Body of pancreas (tissue), 4 donors: ENCODE data around the gene KCNJ6. TPM values are rescaled to one million over a fixed set of nuclear protein-coding genes. Genes with fewer than 3 reads are reported as not detected.

Experiments
- ATAC-seq: fragments of 150-250 bp; one replicate; pipeline ENCODE4 v1.9.1; 2016
- DNase-seq, 4 donors: peaks; one replicate each; pipeline ENCODE4 v3.0.0-alpha.2; 2019
- H3K27ac ChIP-seq, 4 donors: fragments of 200-600 bp; sonication (generic); 1 replicate in 3 of 4; 2 replicates in 1 of 4; pipeline versions ENCODE4 v1.5.1 to v1.6.1; 2016 to 2019; ENCODE audit warnings: mild to moderate bottlenecking in 1 of 4, mixed read lengths in 1 of 4, moderate library complexity in 1 of 4
- H3K27me3 ChIP-seq, 2 donors: fragments of 200-600 bp; sonication (generic); one replicate each; pipeline ENCODE4 v1.6.0; 2016; ENCODE audit warnings: mild to moderate bottlenecking in 1 of 2
- H3K36me3 ChIP-seq, 2 donors: fragments of 200-600 bp; sonication (generic); replicated peaks in 1 of 2; 2 replicates each; pipeline ENCODE4 v1.5.1; 2016; ENCODE audit warnings: low read depth in 2 of 2; ENCODE audit not compliant: insufficient read depth in 1 of 2
- H3K4me1 ChIP-seq: fragments of 200-600 bp; sonication (generic); one replicate; pipeline ENCODE4 v1.6.0; 2016
- H3K4me3 ChIP-seq, 2 donors: fragments of 200-600 bp; sonication (generic); 1 replicate in 1 of 2; 2 replicates in 1 of 2; pipeline ENCODE4 v1.5.1; 2016 to 2019
- H3K9me3 ChIP-seq, 3 donors: fragments of 200-600 bp; sonication (generic); 1 replicate in 2 of 3; 2 replicates in 1 of 3; pipeline ENCODE4 v1.5.1; 2016
- POLR2A ChIP-seq, 3 donors: fragments of 450-650 bp; IDR thresholded peaks; one replicate each; pipeline ENCODE4 v1.6.1; 2016; ENCODE audit warnings: antibody characterized with exemption in 3 of 3, mild to moderate bottlenecking in 2 of 3
- WGBS, 2 donors: methylation state at CpG; one replicate each; pipeline ENCODE4 v1.1.5; 2017; 5-methylcytosine and 5-hydroxymethylcytosine counted together
- intact Hi-C: fragments of 100-400 bp; cut with DNase I; formaldehyde crosslinking; loops from one replicate; pipeline ENCODE4 v1.15.1; 2023
- total RNA-seq, 2 donors: library from RNA; depleted of rRNA; stranded (reverse); fragments of >200 nt; gene quantifications; one replicate each; pipeline ENCODE4 v1.1.0, GENCODE V29; 2016
- TF ChIP-seq, protein P1 (sequence below), 7 experiments: fragments of 450-650 bp in 4 of 7; fragments of 200-600 bp in 3 of 7; sonication (generic) in 3 of 7; IDR thresholded peaks; one replicate each; pipeline ENCODE4 v1.5.1; 2016 to 2019; ENCODE audit warnings: antibody characterized with exemption in 7 of 7

The KCNJ6 gene
- total RNA-seq, 2 donors from 2014 or later = under 0.01 to 0.78 TPM

DNA sequence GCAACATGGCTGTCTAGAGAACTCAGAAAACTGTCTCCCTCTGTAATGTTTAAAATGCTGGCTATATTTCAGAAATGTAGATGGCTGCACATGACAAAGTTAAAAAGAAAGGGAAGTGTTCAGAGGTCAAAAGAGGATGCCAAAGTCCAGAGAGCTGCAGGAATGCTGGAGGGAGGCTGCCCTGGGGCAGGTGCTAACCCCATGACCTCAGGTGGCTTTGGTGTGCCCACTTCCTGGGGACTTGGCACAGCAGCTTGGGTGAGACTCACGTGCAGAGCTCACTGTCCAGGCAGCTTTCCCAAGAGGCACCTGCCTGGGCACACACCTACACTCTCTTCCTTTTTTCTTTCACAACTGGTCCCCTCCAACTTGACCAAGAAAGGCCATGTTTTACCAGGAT lies 256.4 kb downstream of the KCNJ6 start:
- no peaks in the 10 kb centered on the region for H3K9me3 ChIP-seq
- intact Hi-C loops = no loop called here
- peak overlapping the region in 3 of 4 donors; percentile 32 to 69 (median 65) for H3K27ac ChIP-seq
- DNase-seq (no peak), ATAC-seq (no peak)
- no peaks in the 10 kb centered on the region for H3K36me3 ChIP-seq
- TF ChIP-seq, protein P1, sequence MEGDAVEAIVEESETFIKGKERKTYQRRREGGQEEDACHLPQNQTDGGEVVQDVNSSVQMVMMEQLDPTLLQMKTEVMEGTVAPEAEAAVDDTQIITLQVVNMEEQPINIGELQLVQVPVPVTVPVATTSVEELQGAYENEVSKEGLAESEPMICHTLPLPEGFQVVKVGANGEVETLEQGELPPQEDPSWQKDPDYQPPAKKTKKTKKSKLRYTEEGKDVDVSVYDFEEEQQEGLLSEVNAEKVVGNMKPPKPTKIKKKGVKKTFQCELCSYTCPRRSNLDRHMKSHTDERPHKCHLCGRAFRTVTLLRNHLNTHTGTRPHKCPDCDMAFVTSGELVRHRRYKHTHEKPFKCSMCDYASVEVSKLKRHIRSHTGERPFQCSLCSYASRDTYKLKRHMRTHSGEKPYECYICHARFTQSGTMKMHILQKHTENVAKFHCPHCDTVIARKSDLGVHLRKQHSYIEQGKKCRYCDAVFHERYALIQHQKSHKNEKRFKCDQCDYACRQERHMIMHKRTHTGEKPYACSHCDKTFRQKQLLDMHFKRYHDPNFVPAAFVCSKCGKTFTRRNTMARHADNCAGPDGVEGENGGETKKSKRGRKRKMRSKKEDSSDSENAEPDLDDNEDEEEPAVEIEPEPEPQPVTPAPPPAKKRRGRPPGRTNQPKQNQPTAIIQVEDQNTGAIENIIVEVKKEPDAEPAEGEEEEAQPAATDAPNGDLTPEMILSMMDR (IDR thresholded peaks at IDR 0.05) = no peak
- no peak for TF ChIP-seq POLR2A (IDR thresholded peaks at IDR 0.05)
- WGBS, 2 donors = 23 to 30% methylated on average over 1 of the region's 1 CpG
- no peaks in the 10 kb centered on the region for H3K27me3 ChIP-seq
- H3K4me3 ChIP-seq = no peak overlapping the region
- H3K4me1 ChIP-seq = peaks cover 27% of the 10 kb centered on the region

DNA sequence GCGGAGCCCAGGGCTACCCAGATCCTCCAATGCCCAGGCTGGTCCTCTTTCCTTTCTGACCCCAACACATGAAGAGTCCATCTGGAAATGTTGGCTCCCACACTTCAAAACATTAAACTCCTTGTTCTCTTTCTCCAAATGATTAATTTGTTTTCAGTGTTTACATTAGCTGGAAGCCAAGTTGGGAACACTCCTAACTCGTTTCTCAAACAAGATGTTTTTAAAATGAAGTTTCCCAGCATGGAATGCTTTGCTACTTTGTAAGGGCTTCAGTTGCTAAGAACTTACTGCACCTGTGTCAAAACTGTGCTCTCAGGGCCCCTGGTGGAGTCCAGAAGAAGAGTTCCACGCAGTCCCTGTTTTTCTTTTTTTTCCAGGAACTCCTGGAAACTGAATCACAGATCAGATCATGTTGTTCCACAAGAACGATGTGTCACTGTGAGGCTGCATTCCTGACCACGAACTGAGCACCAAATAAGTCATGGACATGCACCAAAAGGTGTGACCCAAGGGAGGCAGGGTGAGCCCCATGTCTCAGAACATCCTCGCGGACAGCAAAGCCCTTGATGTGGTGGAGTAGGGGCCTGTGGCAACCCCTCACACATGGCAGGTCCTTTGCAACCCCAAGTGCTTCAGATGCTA lies 257.3 kb downstream of the KCNJ6 start:
- peak; percentile 81 for ATAC-seq
- intact Hi-C loops = no loop called here
- H3K9me3 ChIP-seq = no peaks in the 10 kb centered on the region
- H3K27ac ChIP-seq = peak overlapping the region; percentile 40 to 69 (median 60)
- H3K4me3 ChIP-seq = no peak overlapping the region
- DNase-seq = peak; percentile 37 to 64 (median 51)
- no peak for TF ChIP-seq POLR2A (IDR thresholded peaks at IDR 0.05)
- TF ChIP-seq, protein P1 (IDR thresholded peaks at IDR 0.05) = peak in 4 of 7 experiments; percentile 39 to 49 (median 45)
- H3K27me3 ChIP-seq = no peaks in the 10 kb centered on the region
- H3K4me1 ChIP-seq = peaks cover 27% of the 10 kb centered on the region
- 27 to 33% methylated on average over 7 of the region's 7 CpGs for WGBS, 2 donors
- no peaks in the 10 kb centered on the region for H3K36me3 ChIP-seq

DNA sequence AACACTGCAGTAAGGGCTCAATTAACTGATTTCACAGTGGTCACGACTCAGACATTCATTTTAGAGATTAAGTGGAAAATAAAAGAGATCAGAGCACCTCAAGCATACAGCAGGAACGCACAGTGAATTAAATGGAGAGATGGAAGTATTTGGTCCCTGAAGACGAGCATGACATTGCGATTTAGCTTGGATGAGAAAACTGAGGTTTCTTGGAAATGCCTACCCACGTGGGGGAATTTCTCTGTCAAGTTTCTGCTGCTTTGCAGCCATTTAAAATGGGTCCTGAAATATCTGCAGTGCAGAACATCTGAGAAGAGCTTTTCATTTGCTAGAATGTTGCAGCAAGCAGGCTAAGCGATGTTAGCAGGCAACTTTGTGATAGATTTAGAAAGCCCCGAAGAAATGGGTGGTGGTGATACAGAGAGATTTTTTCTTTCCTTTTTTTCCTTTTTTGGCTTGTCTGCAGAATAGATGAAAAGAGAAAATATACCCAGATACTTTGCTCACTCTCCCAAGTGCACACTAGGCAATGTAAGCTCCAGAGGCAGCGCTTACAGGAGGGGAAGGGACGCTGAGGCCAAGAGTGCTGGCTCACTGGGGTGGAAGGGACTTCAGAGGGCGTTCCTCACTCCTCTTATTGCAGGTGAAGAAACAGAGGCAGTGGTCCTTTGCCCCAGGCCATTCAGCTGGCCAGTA lies 258.0 kb downstream of the KCNJ6 start:
- intact Hi-C loops = no loop called here
- H3K4me3 ChIP-seq = no peak overlapping the region
- ATAC-seq = peak; percentile 12
- H3K36me3 ChIP-seq = no peaks in the 10 kb centered on the region
- H3K9me3 ChIP-seq = no peaks in the 10 kb centered on the region
- H3K4me1 ChIP-seq = peaks cover 27% of the 10 kb centered on the region
- TF ChIP-seq, protein P1 (IDR thresholded peaks at IDR 0.05) = no peak
- no peak for TF ChIP-seq POLR2A (IDR thresholded peaks at IDR 0.05)
- peak in 2 of 4 donors; percentile 19 to 24 for DNase-seq
- no peaks in the 10 kb centered on the region for H3K27me3 ChIP-seq
- peak overlapping the region; percentile 40 to 69 (median 60) for H3K27ac ChIP-seq
- 58 to 59% methylated on average over 10 of the region's 10 CpGs for WGBS, 2 donors

DNA sequence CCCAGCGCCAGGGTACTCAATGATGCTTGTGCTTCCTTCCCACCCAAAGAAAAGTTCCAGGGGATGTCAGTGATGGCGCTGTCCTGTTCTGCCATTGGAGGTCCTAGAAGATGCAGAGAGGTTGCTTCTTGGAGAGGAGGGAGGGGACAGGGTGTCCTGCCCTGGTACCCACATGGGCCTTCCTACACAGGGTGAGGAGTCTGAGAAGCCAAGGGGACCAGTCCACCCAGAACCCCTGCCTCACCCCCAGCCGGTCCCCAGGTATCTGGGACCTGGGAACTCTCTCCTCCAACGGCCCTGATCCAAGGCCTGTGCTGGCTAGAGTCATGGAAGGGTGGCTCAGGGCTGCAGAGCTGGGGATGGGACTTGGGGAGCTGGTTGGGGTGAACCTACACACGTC lies 259.4 kb downstream of the KCNJ6 start:
- intact Hi-C loops = no loop called here
- H3K27me3 ChIP-seq = no peaks in the 10 kb centered on the region
- no peaks in the 10 kb centered on the region for H3K9me3 ChIP-seq
- 92 to 94% methylated on average over 5 of the region's 5 CpGs for WGBS, 2 donors
- no peak overlapping the region for H3K27ac ChIP-seq
- no peak for DNase-seq
- H3K4me3 ChIP-seq = no peak overlapping the region
- H3K4me1 ChIP-seq = peaks cover 27% of the 10 kb centered on the region
- no peak for ATAC-seq
- TF ChIP-seq POLR2A (IDR thresholded peaks at IDR 0.05) = no peak
- TF ChIP-seq, protein P1 (IDR thresholded peaks at IDR 0.05) = no peak
- H3K36me3 ChIP-seq = no peaks in the 10 kb centered on the region
